Left ventricle myocardium inferior (tissue), 1 donor: ENCODE measurements around the gene USP12. TPM values are rescaled to one million over a fixed set of nuclear protein-coding genes. Genes with fewer than 3 reads are reported as not detected.
"Not testable (repeated sequence)": the region's sequence is repeated elsewhere in the genome, so short reads cannot be mapped to it uniquely, and the experiment has no call there.

Experiments
- DNase-seq: peaks from one replicate; pipeline ENCODE4 v3.0.0-alpha.2; 2020
- H3K27ac ChIP-seq: fragments of 200-600 bp; replicated peaks from 2 replicates; pipeline ENCODE4 v1.8.0; 2021
- H3K27me3 ChIP-seq: fragments of 200-600 bp; 2 replicates; pipeline ENCODE4 v1.8.0; 2021; ENCODE audit warnings: low read depth
- H3K36me3 ChIP-seq: fragments of 200-600 bp; 2 replicates; pipeline ENCODE4 v1.8.0; 2021
- H3K4me1 ChIP-seq: fragments of 200-600 bp; 2 replicates; pipeline ENCODE4 v1.8.0; 2021
- H3K4me3 ChIP-seq: fragments of 200-600 bp; 2 replicates; pipeline ENCODE4 v1.8.0; 2021; ENCODE audit warnings: mild to moderate bottlenecking, moderate library complexity
- H3K9me3 ChIP-seq: fragments of 200-600 bp; replicated peaks from 2 replicates; pipeline ENCODE4 v1.8.0; 2021
- CTCF ChIP-seq: fragments of 200-600 bp; IDR thresholded peaks from 2 replicates; pipeline ENCODE4 v1.8.0; 2021; ENCODE audit warnings: antibody characterized with exemption, mild to moderate bottlenecking, borderline replicate concordance
- intact Hi-C: fragments of 100-400 bp; cut with micrococcal nuclease; formaldehyde crosslinking; loops from one replicate; pipeline ENCODE4 v1.11.0; 2022
- total RNA-seq: library from RNA; stranded (reverse); fragmentation: NEBNext Ultra II Directional; extraction: Animal tissue kit (Norgen Biotek cat#: 25700); gene quantifications from one replicate; pipeline ENCODE4 v1.2.1, GENCODE V29; 2021
- donor health status: DM: no; HTN: yes; CAD: no; lungs with severe emphysema.

Gene USP12
- total RNA-seq, 1 donor from 2014 or later = 16.8 TPM

DNA sequence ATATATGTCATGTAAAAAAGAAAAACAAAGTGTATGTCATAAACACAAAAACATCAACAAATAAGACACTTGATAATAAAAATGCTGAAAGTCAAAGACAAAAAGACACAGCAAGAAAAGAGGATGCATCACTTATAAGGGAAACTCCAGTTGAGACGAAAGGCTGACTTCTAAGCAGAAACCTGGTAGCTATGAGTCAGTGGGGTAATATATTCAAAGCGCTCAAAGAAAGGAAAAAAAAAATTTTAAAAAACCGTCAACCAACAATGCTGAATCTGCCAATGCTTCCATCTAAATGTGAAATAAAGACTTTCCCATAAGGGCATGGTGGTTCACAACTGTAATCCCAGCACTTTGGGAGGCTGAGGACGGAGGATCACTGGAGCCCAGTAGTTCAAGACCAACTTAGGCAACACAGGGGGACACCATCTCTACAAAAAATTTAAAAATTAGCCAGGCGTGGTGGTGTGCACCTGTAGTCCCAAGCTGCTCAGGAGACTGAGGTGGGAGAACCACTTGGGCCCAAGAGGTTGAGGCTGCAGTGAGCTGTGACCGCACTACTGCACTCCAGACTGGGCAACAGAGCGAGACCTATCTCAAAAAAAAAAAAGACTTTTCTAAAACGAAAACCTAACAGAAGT is 24.0 kb downstream of the USP12 start:
- Histone ChIP-seq H3K27me3 (no peaks in the 10 kb centered on the region), H3K36me3 (no peaks in the 10 kb centered on the region), H3K27ac (no peak overlapping the region), H3K4me1 (peaks cover 24% of the 10 kb centered on the region), H3K9me3 (peaks cover 16% of the 10 kb centered on the region), H3K4me3 (no peak overlapping the region)
- no peak for DNase-seq
- TF ChIP-seq CTCF = no peak
- intact Hi-C loops = no loop called here

GRCh38 chr13:27141746-27142145 is 29.9 kb downstream of the USP12 start:
- Histone ChIP-seq H3K4me1 (peaks cover 21% of the 10 kb centered on the region), H3K9me3 (peaks cover 39% of the 10 kb centered on the region), H3K27ac (no peak overlapping the region), H3K36me3 (no peaks in the 10 kb centered on the region), H3K27me3 (no peaks in the 10 kb centered on the region), H3K4me3 (no peak overlapping the region)
- DNase-seq = no peak
- intact Hi-C loops = no loop called here
- TF ChIP-seq CTCF = no peak

DNA sequence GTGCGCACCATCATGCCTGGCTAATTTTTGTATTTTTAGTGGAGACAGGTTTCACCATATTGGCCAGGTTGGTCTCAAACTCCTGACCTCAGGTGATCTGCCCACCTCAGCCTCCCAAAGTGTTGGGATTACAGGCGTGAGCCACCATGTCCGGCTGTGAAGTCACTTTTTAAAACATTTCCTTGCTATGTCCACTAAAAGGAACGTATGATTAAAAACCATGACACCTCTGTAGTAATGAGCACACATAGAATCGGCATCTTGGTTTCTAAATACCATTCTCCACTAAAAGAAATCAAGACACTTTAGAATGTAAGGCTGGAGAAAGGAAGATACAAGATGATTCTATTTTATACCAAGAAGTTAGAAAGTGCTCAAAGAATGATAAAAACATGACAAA is 30.5 kb downstream of the USP12 start:
- Histone ChIP-seq H3K9me3 (peaks cover 39% of the 10 kb centered on the region), H3K4me1 (peaks cover 15% of the 10 kb centered on the region)
- H3K4me3 ChIP-seq, H3K27me3 ChIP-seq, H3K36me3 ChIP-seq, H3K27ac ChIP-seq, intact Hi-C loops, DNase-seq: not testable (repeated sequence)

DNA sequence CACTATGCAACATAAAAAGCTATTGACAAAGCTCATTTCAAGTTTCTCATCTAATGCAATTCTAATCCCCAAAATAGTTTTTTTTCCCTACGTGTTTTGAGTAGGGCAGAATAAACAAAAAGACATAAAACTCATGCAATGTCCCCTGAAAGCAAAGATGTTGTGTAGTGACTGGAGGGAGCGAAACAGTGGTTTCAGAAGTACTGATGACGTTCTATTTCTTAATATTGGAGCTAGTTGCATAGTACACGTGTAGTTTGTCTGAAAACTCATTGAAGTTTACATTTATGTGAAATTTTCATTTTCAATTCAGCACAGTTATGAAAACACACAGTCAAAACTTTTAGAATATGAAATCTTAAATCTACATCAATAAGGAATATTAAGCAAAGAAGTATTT is 31.6 kb downstream of the USP12 start:
- no peak overlapping the region for H3K4me3 ChIP-seq
- no peak for DNase-seq
- H3K27ac ChIP-seq = no peak overlapping the region
- H3K27me3 ChIP-seq = no peaks in the 10 kb centered on the region
- peaks cover 39% of the 10 kb centered on the region for H3K9me3 ChIP-seq
- H3K4me1 ChIP-seq = peaks cover 18% of the 10 kb centered on the region
- H3K36me3 ChIP-seq = no peaks in the 10 kb centered on the region
- intact Hi-C loops = no loop called here
- no peak for TF ChIP-seq CTCF

- Histone ChIP-seq H3K9me3 (peaks cover 39% of the 10 kb centered on the region), H3K4me3 (no peak overlapping the region), H3K27me3 (no peaks in the 10 kb centered on the region), H3K36me3 (no peaks in the 10 kb centered on the region), H3K4me1 (peaks cover 18% of the 10 kb centered on the region), H3K27ac (no peak overlapping the region)
- intact Hi-C loops = no loop called here
- no peak for DNase-seq
- no peak for TF ChIP-seq CTCF
Observed at GRCh38 chr13:27139565-27139964, 32.0 kb downstream of the USP12 start.

GRCh38 chr13:27138457-27139093 is 33.0 kb downstream of the USP12 start:
- Histone ChIP-seq H3K4me1 (peaks cover 26% of the 10 kb centered on the region), H3K36me3 (no peaks in the 10 kb centered on the region), H3K27ac (no peak overlapping the region), H3K9me3 (peaks cover 32% of the 10 kb centered on the region), H3K27me3 (no peaks in the 10 kb centered on the region), H3K4me3 (no peak overlapping the region)
- intact Hi-C loops = no loop called here
- no peak for TF ChIP-seq CTCF
- no peak for DNase-seq
